Embryonic facial prominence (tissue), 1 donor: Measurements from ENCODE around the gene PDP2.

Experiments
- DNase-seq: peaks from one replicate; pipeline ENCODE4 v3.0.0-alpha.2; 2016; ENCODE audit errors: extremely low spot score

The PDP2 gene

GRCh38 chr16:66935314-66936011, 55.1 kb downstream of the PDP2 start, which contains the start of gene CES2:
TSS of gene CES2 (plus strand) at chr16:66935516. CDS start at chr16:66935636, 120 bp downstream.
- no peak for DNase-seq

GRCh38 chr16:66936462-66936861, 56.1 kb downstream of the PDP2 start:
- DNase-seq = no peak

GRCh38 chr16:66936889-66937554, 56.7 kb downstream of the PDP2 start:
- no peak for DNase-seq

- no peak for DNase-seq
These were observed 57.5 kb downstream of the PDP2 start for GRCh38 chr16:66937725-66938337.

GRCh38 chr16:66939366-66939765, 59.1 kb downstream of the PDP2 start:
- DNase-seq = no peak

- no peak for DNase-seq
These were observed 59.9 kb downstream of the PDP2 start for GRCh38 chr16:66940236-66940635.
